ENCODE measurements around the gene NUAK1.
A peak's percentile ranks its signal among the peaks of the same experiment; 100 is the strongest.
"Not testable (repeated sequence)": the region's sequence is repeated elsewhere in the genome, so short reads cannot be mapped to it uniquely, and the experiment has no call there.

NUAK1 gene

DNA sequence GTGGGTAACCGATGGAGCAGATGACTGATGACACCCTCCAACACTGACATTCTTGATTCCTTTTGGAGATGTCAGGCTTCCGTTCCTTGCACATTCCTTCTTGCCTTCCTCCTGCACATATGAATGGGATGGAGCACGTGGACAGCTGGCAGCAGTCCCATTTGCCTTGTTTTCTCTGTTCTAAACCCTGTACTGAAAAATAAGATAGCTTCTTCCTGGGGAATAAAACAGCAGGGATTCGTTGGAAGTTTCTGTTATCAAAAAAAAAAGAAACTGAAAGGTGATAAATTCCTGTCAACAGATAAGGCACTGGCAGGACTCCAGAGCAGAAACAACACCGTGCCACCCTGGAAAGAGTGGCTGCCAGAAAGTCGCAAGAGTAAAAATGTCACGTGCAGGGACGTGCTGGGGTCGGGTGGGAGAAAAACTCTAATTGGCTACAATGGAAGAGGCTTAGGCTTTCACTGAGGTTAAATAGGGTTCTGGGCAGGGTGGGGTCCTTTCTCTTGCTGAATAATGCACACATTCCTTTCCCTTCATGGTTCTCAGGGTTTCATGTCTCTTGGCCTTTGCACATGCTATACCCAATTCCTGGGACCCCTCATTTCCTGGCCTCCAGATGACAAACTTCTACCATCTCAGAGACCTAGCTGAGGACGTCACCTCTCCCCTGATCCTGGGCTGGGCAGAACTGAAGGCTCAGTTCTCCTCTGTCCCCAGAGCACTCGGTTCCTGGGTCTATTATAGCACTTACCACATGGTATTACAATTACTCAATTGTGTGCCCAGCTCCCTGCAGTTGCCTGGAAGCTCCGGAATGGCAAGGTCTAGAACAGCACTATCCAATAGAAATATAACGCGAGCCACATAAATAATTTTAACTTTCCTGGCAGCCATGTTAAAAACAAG lies 7.0 kb upstream of the NUAK1 start:
- no peak for DNase-seq

DNA sequence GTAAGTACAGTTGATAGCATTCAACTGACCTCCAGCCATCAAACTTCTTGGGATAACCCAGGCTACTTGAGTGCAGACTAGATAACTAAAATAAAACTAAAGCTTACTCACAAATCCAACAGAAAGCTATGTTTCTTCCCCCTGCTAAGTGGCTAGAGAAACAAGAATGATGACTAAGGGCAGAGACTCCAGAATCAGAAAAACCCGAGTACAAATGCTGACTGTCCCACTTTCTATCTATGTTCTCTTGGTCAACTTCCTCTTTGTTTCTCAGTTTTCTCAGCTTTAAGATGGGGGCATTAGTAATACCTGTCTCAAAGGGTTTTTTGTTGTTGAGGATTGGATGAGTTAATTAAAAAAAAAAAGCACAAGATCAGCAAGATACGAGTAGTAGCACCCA lies 6.1 kb upstream of the NUAK1 start:
- no peak for DNase-seq

DNA sequence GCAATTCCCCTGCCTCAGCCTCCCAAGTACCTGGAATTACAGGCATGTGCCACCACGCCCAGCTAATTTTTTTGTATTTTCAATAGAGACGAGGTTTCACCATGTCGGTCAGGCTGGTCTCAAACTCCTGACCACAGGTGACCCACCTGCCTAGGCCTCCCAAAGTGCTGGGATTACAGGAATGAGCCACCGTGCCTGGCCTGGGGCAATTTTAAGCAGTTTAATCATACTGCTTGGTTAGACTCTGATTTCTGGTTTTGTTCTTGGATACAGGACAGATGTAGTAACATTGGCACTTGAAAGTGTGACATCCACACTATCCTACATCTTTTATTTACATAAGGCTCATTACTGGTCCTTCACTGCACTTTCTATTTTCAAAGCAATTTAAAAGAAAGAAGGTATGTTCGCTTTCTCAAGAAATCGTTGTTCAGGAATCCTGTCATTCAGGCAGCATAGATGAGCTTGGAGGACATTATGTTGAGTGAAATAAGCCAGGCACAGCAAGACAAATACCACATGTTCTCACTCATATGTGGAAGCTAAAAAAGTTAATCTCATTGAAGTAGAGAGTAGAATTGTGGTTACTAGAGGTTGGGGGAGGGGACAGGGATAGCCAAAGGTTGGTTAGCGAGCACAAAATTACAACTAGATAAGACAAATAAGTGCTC lies 4.0 kb upstream of the NUAK1 start:
- DNase-seq = no peak

DNA sequence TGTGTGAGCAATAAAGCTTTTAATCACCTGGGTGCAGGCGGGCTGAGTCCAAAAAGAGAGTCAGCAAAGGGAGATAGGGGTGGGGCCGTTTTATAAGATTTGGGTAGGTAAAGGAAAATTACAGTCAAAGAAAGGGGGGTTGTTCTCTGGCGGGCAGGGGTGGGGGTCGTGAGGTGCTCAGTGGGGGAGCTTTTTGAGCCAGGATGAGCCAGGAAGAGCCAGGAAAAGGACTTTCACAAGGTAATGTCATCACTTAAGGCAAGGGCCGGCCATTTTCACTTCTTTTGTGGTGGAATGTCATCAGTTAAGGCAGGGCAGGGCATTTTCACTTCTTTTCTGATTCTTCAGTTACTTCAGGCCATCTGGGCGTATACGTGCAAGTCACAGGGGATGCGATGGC lies 3.2 kb upstream of the NUAK1 start:
- not testable (repeated sequence) for DNase-seq

DNA sequence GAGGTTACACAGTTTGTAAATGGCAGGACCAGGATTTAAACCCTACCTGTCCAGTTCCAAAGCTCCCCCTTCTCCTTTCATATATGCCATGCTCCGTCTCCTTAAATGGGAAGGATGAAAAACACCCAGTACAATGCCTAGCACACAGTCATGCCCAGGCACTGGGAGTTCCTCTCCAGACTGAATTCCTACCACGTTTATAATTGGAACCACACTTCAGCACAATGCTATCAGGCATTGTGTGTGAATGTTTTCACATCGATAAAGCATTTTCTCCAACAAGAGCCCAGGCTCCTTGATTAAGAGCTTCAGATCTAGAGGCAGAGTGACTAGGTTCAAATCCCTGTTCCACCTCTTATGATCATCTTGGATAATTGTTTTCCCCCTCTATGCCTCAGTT lies 2.7 kb upstream of the NUAK1 start:
- DNase-seq = no peak

DNA sequence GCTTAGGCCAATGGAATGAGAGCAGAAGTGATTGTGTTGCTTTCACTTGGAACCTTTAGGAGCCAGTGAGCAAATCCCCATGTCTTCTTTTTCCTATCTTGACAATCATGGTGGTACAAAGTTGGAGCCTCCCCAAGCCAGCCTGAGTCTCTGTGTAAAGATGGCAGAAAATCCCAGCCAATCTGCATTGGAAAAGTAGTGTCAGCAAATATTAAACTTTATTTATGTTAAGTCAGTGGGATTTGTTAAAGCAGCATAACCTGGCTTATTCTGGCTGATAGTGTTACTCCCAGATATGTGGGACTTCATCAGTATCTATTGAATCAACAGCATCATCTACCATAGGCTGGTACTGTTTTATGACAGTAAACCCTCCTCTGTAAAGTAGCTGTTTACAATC lies 2.2 kb upstream of the NUAK1 start:
- no peak for DNase-seq

DNA sequence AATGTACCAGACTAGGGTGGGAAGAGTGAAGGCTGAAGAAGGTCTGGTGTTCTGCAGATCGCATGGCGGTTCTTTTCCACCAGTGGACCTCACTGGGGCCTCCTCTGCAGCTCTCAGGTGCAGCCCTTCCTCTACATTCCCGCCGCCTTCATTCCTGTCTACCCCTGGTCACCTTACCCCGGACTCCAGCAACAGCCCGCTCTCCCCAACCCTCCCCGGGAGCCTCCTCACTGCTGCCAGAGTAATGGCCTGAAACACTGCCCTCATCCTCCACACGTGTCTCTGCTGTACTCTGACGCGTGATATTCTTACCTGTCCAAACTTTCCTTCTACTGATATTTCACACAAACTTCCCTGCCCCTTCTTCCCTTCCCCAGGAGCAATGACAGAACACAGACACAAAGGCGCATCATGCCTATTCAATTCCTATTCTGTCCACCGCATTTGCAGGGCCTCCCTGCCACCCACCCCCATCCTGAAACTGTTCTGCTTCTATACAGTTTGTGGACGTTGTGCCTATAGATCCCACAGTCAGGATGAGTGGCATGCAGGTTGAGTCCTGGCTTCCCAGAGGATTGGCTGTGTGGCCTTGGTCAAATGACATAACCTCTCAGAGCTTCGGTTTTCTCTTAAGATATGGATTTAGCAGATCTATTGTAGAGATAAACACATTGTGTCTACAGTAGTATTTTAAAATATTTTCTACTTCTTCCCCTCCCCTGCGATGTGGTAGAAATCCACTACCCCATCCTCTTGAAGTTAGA lies 1.7 kb upstream of the NUAK1 start:
- DNase-seq = no peak

DNA sequence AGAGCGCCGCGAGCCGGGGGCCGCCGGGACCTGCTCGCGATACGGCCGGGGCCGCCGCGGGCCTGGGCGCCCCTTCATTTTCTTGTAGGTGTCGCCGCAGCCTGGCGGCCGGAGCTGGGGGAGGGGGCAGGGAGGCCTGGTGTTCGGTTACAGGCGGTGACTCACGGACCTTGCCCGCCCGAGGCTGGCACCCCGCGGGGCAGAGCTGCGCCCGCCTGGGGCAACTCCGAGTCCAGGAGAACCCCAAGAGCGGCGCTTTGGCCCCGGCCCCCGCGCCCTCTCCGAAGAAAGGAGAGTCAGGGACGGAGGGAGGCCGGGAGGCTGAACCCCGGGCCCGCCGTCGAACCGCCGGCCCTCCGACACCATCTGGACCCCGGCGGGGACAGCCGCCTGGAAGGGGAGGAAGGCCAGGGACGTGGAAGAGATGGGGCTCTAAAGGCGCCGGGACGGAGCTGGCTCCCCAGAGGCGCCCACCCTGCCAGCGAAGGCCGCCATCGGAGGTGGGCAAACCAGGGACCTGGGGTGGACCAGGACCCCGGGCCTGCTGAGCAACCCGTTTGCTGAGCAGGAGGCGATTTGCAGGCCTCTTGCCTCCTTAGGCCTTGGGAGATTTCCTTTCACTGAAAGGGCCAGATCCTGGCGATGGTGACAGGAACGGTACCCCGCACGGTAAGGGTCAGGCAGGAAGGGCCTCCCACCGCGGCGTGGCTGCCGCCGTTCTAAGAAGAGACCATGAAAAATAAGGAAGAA lies 843 bp upstream of the NUAK1 start:
- no peak for DNase-seq

DNA sequence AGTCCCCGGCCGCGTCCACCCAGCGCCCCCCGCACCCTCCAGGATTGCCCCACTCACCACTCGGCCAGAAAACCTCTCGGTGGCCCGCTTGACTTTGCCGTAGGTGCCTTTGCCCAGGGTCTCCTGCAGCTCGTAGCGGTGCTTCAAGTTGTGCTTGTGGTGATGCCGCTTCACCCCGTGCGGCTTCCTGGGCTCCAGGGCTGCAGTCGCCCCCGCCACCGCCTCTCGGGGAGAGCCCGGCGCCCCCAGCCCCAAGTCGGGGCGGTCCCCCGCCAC lies 459 bp downstream of the NUAK1 start:
- no peak for DNase-seq

DNA sequence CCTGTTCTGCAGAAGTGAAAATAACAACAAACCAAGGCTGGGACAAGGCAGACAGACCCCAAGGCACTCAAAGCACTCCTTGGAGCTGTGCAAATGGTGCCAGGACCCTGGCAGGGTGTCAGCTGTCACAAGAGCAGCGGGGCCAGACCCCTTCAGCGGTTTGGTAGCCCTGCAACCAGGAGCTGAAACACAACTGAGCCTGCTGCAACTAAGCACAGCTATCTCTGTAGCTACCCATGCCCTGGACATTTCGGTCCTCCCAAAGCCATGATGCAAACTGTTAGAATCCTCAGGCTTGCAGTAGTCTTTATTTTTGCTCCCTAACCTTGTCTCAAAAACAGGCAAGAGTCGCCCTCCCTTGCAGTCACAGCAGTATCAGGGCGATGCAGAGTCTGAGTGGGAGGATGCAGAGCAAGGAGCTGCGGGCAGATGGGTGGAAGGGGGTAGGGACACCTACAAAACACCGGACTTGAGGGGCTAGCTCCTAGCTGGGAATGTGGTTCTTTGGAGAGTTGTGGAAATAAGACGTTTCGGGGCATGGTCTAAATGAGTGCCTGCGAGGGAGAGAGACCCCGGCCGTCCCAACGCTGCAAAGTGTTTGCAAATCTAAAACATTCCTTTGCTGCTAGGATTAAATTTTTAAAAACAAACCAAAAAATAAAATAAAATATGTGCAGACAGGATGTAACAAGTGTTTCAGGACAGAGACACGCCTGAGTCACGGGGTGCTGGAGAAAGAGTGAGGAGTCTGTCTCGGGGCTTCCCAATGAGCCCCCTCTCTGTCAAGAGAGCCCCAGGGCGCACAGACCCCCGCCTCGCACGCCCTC lies 1.0 kb downstream of the NUAK1 start:
- no peak for DNase-seq

DNA sequence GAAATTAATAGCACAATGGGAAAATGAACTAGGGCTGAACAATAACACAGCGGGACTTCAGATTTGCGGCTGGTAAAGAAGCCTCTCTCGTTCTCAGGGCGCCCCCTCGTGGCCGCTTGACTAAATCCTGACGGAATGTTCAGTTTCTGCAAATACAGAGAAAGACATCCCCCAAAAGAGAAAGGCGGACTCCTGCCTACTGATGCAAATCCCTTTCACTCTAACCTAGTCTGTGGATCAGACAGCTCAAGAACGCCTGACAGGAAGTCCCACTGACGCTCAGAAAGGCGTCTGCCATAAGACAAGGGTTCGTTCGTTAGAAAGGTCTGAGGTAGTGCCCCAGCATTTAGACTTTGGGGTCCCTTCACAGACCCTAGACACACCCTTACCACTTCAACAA lies 2.5 kb downstream of the NUAK1 start:
- DNase-seq = peak; percentile 72

DNA sequence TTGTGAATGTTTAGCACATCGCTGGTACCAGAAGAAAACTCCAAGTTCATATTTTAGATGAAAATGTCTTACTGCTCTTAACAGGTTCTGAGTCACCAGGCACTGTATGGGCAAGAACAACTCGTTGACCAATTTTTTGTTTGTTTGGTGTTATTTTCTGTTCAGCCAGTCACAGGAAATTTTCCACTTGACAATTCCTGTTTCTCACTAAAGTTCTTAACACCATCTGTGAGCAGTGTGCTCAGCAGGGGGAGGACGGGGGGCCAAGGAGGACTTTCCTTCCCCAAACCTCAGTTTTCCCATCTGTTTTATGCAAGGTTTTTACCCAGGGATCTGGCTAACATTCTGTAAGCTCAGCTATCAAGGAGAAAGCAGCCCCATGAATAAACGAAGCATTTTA lies 3.0 kb downstream of the NUAK1 start:
- no peak for DNase-seq

DNA sequence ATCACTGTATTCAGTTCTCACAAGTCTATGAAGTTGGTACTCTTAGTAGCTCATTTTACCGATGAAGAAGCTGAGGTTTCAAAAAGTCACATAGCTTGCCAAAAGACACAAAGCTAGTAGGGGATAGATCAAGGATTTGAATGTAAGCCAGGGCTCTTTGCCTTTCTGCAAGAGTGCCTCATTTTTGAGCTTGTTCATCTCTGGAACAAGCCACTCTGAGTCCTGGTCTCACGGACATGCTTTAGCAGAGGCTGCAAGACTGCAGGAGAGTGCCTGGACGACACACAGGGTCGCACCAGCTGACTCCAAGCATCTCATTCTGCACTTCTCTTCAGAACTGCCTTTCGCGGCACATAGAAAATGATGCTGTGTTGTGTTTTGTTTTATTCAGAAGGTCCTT lies 3.7 kb downstream of the NUAK1 start:
- DNase-seq = no peak

DNA sequence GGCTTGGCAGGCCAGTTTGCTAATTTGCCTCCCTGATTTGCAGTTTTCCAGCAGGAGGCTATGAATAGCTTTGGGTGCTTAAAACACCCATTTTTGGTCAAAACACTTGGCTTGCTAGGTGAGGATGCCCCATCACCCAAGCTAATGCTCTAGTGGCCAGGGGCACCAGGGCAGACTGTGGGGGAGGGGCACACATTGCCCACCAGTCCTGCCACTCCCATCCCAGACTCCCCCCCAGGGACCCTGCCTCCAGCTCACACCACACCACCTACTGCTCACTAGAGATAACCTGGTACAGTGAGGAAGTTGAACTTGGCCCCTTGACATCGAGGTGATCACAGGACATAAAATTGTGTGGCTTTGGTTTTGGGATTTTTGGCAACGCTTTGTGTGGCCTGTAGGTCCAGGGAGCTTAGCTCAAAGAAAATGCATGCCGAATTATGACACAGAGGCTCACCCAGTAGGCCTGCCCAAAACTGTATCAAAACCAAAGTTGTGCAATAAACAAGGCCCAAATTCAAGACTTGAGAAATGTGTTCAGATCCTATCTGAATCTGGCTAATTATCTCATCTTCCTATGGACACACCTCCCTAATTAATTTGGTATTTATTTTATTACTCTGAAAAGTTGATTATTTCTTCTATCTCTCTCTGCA lies 4.3 kb downstream of the NUAK1 start:
- no peak for DNase-seq

DNA sequence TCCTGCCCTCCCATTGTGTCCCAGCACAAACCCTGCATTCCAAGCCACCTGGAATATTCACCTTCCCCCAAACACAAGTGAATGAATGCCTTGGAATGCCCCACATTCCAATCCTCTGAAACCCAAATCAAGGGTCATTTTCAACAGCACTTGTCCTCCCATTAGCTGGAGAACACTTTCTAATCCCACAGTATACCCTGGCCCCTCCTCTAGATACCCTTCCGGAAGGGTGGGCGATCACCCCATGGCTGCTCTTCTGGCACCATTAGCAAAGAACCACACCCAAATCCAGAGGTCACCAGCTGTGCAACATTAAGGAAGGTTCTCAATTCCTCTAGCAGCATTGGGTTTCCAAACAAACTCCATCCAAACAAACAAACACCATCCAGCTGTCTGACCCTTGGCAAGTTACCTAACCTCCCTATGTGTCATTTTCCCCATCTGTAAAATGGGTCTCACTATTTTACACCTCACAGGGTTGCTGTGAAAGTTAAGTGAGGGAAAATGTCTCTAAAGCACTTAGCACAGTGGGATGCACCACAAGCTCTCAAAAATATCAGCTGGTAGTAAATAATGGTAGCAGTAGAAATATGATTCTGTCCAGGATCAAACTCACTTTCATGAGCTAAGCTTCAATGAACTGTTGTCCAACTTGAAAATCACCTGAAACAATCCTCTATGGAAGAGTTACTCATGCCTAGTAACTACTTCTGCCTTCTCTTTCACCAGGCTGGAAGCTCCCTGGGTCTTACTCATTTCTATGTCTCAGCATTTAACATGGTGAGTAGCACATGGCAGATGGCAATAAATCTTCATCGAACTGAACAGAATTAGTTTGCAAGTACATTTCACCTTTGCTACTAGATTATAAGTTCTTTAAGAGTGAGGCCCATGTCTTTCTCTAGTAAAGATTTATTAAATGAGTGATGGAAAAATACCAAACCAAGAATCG lies 5.3 kb downstream of the NUAK1 start:
- no peak for DNase-seq

DNA sequence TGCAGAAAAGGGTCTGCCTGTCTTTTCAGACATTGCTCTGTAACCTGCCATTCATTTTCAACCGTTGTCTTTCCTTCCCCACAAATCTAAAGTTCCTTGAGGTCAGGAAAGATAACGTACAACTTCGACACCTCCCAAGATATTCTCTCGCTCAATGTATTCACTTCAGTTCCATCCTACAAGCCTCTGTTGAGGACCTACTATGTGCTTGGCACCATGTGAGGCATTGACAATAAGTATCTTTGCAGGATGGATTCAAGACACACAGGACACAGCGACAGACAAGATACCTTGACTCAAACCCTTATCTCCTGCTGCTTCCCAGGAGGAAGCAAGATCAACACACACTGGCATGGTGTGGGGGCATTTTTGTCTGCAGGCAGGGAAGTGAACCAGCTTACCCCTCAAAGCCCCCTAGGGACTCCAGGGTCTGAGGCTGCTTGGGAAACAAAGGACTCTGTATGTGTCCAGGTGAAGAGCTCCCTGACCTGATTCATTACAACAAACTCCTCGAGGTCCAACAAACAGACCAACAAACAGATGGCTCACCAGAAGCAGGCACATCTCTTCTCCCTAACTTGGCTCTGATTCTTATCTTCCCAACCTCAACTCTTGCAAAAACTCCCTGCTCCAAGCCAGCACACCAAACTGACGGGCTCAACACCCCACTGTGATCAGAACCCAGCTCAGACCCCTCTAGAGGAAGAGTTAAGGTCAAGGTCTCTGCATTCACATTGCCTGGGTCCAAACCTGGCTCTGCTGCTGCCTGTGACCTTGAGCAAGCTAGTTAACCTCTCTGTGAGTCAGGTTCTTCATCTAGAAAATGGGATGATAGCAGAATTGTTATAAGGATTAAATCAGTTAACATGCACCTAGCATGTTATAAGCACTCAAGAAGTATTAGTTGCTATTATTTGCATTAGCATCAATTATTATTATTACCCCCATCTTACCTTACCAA lies 6.3 kb downstream of the NUAK1 start:
- DNase-seq = no peak

DNA sequence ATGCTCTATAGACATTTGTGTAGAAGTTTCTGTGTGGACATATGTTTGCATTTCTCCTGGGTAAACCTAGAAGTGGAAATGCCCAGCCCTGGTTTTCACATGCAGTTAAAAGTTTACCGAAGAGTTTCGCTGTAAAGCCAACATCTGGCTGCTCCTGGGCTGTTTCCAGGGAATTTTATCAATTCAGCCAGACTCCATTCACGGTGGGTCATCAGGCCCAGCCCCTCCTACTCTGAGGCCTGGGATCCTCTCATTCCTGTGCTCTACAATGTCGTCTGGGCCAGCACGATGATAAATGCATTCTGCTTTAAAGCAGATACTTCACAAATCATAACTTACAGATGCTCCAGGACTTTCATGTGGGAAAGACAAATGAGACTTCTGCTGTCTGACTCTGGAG lies 7.1 kb downstream of the NUAK1 start:
- no peak for DNase-seq

DNA sequence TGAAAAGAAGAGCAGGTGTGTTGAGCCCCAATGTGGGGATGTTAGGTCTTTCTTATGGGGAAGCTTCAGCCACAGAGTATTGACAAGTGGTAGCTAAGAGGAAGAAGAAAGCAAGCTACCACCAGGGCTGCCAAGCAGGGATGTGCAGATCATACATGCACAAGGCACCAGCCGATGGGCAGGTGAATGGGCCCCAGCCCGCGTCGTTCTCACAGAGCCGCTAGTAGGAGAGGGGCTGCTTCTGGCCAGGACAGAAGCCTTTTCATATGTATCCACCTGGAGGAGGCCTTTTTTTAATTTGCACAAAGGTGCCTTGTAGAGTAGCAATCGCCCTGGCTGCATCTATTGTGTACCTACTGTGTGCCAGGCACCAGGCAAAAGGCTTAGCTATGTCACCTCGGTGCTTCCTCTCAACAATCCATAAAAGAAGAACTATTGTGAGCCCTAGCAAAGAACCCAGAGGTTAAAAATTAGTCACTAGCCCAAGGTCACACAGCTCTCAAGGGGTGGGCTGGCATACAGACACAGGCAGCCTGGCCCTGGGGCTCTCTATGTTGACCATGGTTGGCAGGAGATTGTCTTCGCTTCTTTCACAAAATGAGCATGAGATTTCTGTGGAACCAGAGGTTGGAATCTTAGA lies 8.2 kb downstream of the NUAK1 start:
- DNase-seq = no peak
